Caco-2 (cell line): Measurements from ENCODE around the gene S100Z. TPM values are rescaled to one million over a fixed set of nuclear protein-coding genes. Genes with fewer than 3 reads are reported as not detected.

ENCODE experiments used
- BruUV-seq: library from RNA; stranded (reverse); fragments of 400-500 nt; replicated peaks from 2 replicates; lab custom pipeline; 2021; lab: Mats Ljungman, UMichigan
- CTCF ChIA-PET: fragments of 300-600 bp; sonication (Branson Sonifier 250); formaldehyde crosslinking; loops from one replicate; lab custom pipeline; 2022; ENCODE audit warnings: antibody characterized with exemption; lab: Charles Lee
- POLR2A ChIA-PET: fragments of 300-600 bp; sonication (Branson Sonifier 250); formaldehyde crosslinking; loops from one replicate; lab custom pipeline; 2022; ENCODE audit warnings: antibody characterized with exemption; lab: Charles Lee
- DNase-seq, 2 experiments: peaks; one replicate each; pipeline versions ENCODE4 v3.0.0 to v3.0.0-alpha.2; 2020 to 2022
- H3K27me3 ChIP-seq: replicated peaks from 2 replicates; pipeline ENCODE4 v1.6.0; 2011; ENCODE audit warnings: low read length; ENCODE audit not compliant: control insufficient read depth, insufficient read depth
- H3K36me3 ChIP-seq: 2 replicates; pipeline ENCODE4 v1.5.1; 2011; ENCODE audit warnings: low read length; ENCODE audit not compliant: control insufficient read depth, insufficient read depth
- H3K4me1 ChIP-seq: fragments of 250-450 bp; sonication (Bioruptor Pico); 2 replicates; pipeline ENCODE4 v1.5.1; 2020; ENCODE audit warnings: mild to moderate bottlenecking
- H3K4me3 ChIP-seq: 2 replicates; pipeline ENCODE4 v1.5.1; 2011; ENCODE audit warnings: low read depth, mild to moderate bottlenecking, control low read depth, low read length
- H3K9me3 ChIP-seq: fragments of 250-450 bp; sonication (Bioruptor Pico); 2 replicates; pipeline ENCODE4 v1.5.1; 2020; ENCODE audit warnings: mild to moderate bottlenecking, moderate library complexity
- H3K27ac Mint-ChIP-seq: one replicate; pipeline ENCODE4 v1.8.0; 2022; ENCODE audit warnings: mixed read lengths; ENCODE audit not compliant: unreplicated experiment
- H3K27me3 Mint-ChIP-seq: one replicate; pipeline ENCODE4 v1.8.0; 2022; ENCODE audit warnings: mixed read lengths; ENCODE audit not compliant: insufficient read depth, unreplicated experiment
- H3K36me3 Mint-ChIP-seq: one replicate; pipeline ENCODE4 v1.8.0; 2022; ENCODE audit warnings: mild to moderate bottlenecking, mixed read lengths; ENCODE audit not compliant: insufficient read depth, unreplicated experiment
- H3K4me1 Mint-ChIP-seq: one replicate; pipeline ENCODE4 v1.8.0; 2022; ENCODE audit warnings: low read depth, mixed read lengths; ENCODE audit not compliant: unreplicated experiment
- H3K4me3 Mint-ChIP-seq: one replicate; pipeline ENCODE4 v1.8.0; 2022; ENCODE audit warnings: mild to moderate bottlenecking, moderate library complexity, mixed read lengths; ENCODE audit not compliant: unreplicated experiment
- H3K9me3 Mint-ChIP-seq: one replicate; pipeline ENCODE4 v1.8.0; 2022; ENCODE audit warnings: mixed read lengths; ENCODE audit not compliant: unreplicated experiment
- CTCF ChIP-seq, 2 experiments: fragments of 200-600 bp in 1 of 2; IDR thresholded peaks; 1 replicate in 1 of 2; 2 replicates in 1 of 2; pipeline versions ENCODE4 v1.5.1 to v1.8.0; 2011 to 2022; ENCODE audit warnings: antibody characterized with exemption in 1 of 2, control low read depth in 1 of 2, inconsistent platforms in 1 of 2, low read depth in 1 of 2, low read length in 1 of 2, mild to moderate bottlenecking in 1 of 2, moderate library complexity in 1 of 2; ENCODE audit not compliant: insufficient read depth in 1 of 2, severe bottlenecking in 1 of 2, unreplicated experiment in 1 of 2
- intact Hi-C: fragments of 100-400 bp; cut with micrococcal nuclease; formaldehyde crosslinking; loops from one replicate; pipeline ENCODE4 v1.10.0; 2022; ENCODE audit not compliant: unreplicated experiment
- total RNA-seq: library from RNA; stranded (reverse); gene quantifications from 2 replicates; pipeline ENCODE4 v1.2.3, GENCODE V29; 2022

The S100Z gene
- total RNA-seq, 1 experiment from 2014 or later, result 0.66 TPM

- intact Hi-C loops, result no loop called here
- no peaks in the 10 kb centered on the region for H3K9me3 Mint-ChIP-seq
- H3K36me3 ChIP-seq, result no peaks in the 10 kb centered on the region
- POLR2A ChIA-PET, result no interaction called here
- no TSS peak for BruUV-seq
- H3K4me3 ChIP-seq, result no peak overlapping the region
- H3K4me3 Mint-ChIP-seq, result no peak overlapping the region
- H3K27me3 Mint-ChIP-seq, result peaks cover 3% of the 10 kb centered on the region
- no peak overlapping the region for H3K27ac Mint-ChIP-seq
- H3K4me1 Mint-ChIP-seq, result no peaks in the 10 kb centered on the region
- H3K36me3 Mint-ChIP-seq, result no peaks in the 10 kb centered on the region
- H3K4me1 ChIP-seq, result no peaks in the 10 kb centered on the region
- TF ChIP-seq CTCF (IDR thresholded peaks at IDR 0.05; ENCODE audit: insufficient read depth in 1 of 2, low read depth in 1 of 2, low read length in 1 of 2, severe bottlenecking in 1 of 2, unreplicated experiment in 1 of 2), result no peak
- H3K27me3 ChIP-seq, result no peaks in the 10 kb centered on the region
- DNase-seq, result no peak
- CTCF ChIA-PET, result no interaction called here
- H3K9me3 ChIP-seq, result no peaks in the 10 kb centered on the region
Observed at GRCh38 chr5:76920491-76920890, 70.7 kb downstream of the S100Z start.

- H3K9me3 Mint-ChIP-seq, result no peaks in the 10 kb centered on the region
- no peaks in the 10 kb centered on the region for H3K9me3 ChIP-seq
- H3K4me1 Mint-ChIP-seq, result no peaks in the 10 kb centered on the region
- intact Hi-C loops, result no loop called here
- H3K4me3 Mint-ChIP-seq, result no peak overlapping the region
- DNase-seq, result no peak
- H3K27ac Mint-ChIP-seq, result no peak overlapping the region
- H3K27me3 Mint-ChIP-seq, result peaks cover 7% of the 10 kb centered on the region
- H3K27me3 ChIP-seq, result no peaks in the 10 kb centered on the region
- POLR2A ChIA-PET, result no interaction called here
- no peaks in the 10 kb centered on the region for H3K36me3 Mint-ChIP-seq
- no peaks in the 10 kb centered on the region for H3K4me1 ChIP-seq
- CTCF ChIA-PET, result interaction anchor here (0.5 kb wide), 1 partner anchor 30 kb away, joined by 3 read pairs; no protein-coding TSS in a partner anchor
- TF ChIP-seq CTCF (IDR thresholded peaks at IDR 0.05; ENCODE audit: insufficient read depth in 1 of 2, low read depth in 1 of 2, low read length in 1 of 2, severe bottlenecking in 1 of 2, unreplicated experiment in 1 of 2), result no peak
- no TSS peak for BruUV-seq
- H3K4me3 ChIP-seq, result no peak overlapping the region
- no peaks in the 10 kb centered on the region for H3K36me3 ChIP-seq
Observed at GRCh38 chr5:76926329-76927105, 76.7 kb downstream of the S100Z start.

- ChIA-PET CTCF (no interaction called here), POLR2A (no interaction called here)
- intact Hi-C loops, result no loop called here
- Histone ChIP-seq H3K36me3 (no peaks in the 10 kb centered on the region), H3K4me1 (no peaks in the 10 kb centered on the region), H3K27me3 (no peaks in the 10 kb centered on the region), H3K4me3 (no peak overlapping the region), H3K9me3 (no peaks in the 10 kb centered on the region)
- no peak for DNase-seq
- BruUV-seq, result no TSS peak
- no peak overlapping the region for H3K27ac Mint-ChIP-seq
- no peak for TF ChIP-seq CTCF (IDR thresholded peaks at IDR 0.05; ENCODE audit: insufficient read depth in 1 of 2, low read depth in 1 of 2, low read length in 1 of 2, severe bottlenecking in 1 of 2, unreplicated experiment in 1 of 2)
- peaks cover 7% of the 10 kb centered on the region for H3K27me3 Mint-ChIP-seq
- no peak overlapping the region for H3K4me3 Mint-ChIP-seq
- H3K36me3 Mint-ChIP-seq, result no peaks in the 10 kb centered on the region
- H3K9me3 Mint-ChIP-seq, result no peaks in the 10 kb centered on the region
- H3K4me1 Mint-ChIP-seq, result no peaks in the 10 kb centered on the region
Observed at GRCh38 chr5:76927961-76928360, 78.1 kb downstream of the S100Z start.
